Lower leg skin (tissue), 4 donors: ENCODE results near the gene PRDM2. TPM values are rescaled to one million over a fixed set of nuclear protein-coding genes. Genes with fewer than 3 reads are reported as not detected.

ENCODE experiments used
- DNase-seq, 2 donors: peaks; one replicate each; pipeline ENCODE4 v3.0.0-alpha.2; 2019; ENCODE audit warnings: low spot score in 2 of 2
- H3K4me3 ChIP-seq: fragments of 200-600 bp; sonication (generic); 2 replicates; pipeline ENCODE4 v1.5.1; 2017; ENCODE audit warnings: mild to moderate bottlenecking, low read depth; ENCODE audit not compliant: poor library complexity, severe bottlenecking
- POLR2A ChIP-seq, 2 donors: fragments of 450-650 bp; IDR thresholded peaks; one replicate each; pipeline ENCODE4 v1.6.1; 2016 to 2017; ENCODE audit warnings: antibody characterized with exemption in 2 of 2, mild to moderate bottlenecking in 1 of 2, moderate library complexity in 1 of 2
- WGBS, 2 donors: methylation state at CpG; one replicate each; pipeline ENCODE4 v1.1.5; 2018; 5-methylcytosine and 5-hydroxymethylcytosine counted together
- intact Hi-C: fragments of 100-400 bp; cut with DNase I; formaldehyde crosslinking; loops from one replicate; pipeline ENCODE4 v1.15.0; 2023; ENCODE audit warnings: low total_unique reads
- total RNA-seq, 4 donors: library from RNA; depleted of rRNA; stranded (reverse); fragments of >200 nt; gene quantifications; one replicate each; pipeline ENCODE4 v1.1.0, GENCODE V29; 2016
- TF ChIP-seq, protein P1 (sequence below), 3 donors: fragments of 450-650 bp; IDR thresholded peaks; one replicate each; pipeline ENCODE4 v1.5.1; 2016; ENCODE audit warnings: antibody characterized with exemption in 3 of 3, mild to moderate bottlenecking in 3 of 3, moderate library complexity in 2 of 3

The PRDM2 gene
- total RNA-seq, 4 donors from 2014 or later, result 34.7 to 69.9 (median 41.8) TPM

GRCh38 chr1:13832536-13832935, 132.5 kb downstream of the PRDM2 start:
- TF ChIP-seq, protein P1, sequence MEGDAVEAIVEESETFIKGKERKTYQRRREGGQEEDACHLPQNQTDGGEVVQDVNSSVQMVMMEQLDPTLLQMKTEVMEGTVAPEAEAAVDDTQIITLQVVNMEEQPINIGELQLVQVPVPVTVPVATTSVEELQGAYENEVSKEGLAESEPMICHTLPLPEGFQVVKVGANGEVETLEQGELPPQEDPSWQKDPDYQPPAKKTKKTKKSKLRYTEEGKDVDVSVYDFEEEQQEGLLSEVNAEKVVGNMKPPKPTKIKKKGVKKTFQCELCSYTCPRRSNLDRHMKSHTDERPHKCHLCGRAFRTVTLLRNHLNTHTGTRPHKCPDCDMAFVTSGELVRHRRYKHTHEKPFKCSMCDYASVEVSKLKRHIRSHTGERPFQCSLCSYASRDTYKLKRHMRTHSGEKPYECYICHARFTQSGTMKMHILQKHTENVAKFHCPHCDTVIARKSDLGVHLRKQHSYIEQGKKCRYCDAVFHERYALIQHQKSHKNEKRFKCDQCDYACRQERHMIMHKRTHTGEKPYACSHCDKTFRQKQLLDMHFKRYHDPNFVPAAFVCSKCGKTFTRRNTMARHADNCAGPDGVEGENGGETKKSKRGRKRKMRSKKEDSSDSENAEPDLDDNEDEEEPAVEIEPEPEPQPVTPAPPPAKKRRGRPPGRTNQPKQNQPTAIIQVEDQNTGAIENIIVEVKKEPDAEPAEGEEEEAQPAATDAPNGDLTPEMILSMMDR (IDR thresholded peaks at IDR 0.05), result no peak
- TF ChIP-seq POLR2A (IDR thresholded peaks at IDR 0.05), result no peak
- DNase-seq, result no peak
- WGBS, 2 donors, result 30 to 44% methylated on average over 4 of the region's 4 CpGs
- H3K4me3 ChIP-seq, result no peak overlapping the region
- intact Hi-C loops, result no loop called here

GRCh38 chr1:13836136-13836535, 136.1 kb downstream of the PRDM2 start:
- intact Hi-C loops, result no loop called here
- H3K4me3 ChIP-seq, result no peak overlapping the region
- TF ChIP-seq POLR2A (IDR thresholded peaks at IDR 0.05), result no peak
- TF ChIP-seq, protein P1 (IDR thresholded peaks at IDR 0.05), result no peak
- no peak for DNase-seq
- 85% methylated on average over 5 of the region's 5 CpGs for WGBS, 2 donors

DNA sequence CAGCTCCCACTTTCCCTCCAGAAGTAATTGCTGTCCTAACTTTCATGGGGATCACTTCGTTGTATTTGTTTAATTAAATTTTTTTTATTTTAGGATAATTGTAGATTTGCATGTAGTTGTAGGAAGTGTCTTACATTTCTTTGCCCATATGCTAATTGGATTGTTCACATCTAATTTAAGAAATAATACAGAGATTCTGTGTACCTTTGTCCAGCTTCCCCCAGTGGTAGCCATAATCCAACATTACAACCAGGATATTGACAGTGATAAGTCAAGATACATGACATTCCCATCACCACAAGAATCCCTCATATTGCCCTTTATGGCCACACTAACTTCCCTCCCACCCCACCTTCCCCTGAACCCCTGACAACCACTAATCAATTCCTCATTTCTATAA, 136.6 kb downstream of the PRDM2 start:
- DNase-seq, result no peak
- H3K4me3 ChIP-seq, result no peak overlapping the region
- WGBS, 2 donors, result 86 to 95% methylated on average over 1 of the region's 1 CpG
- TF ChIP-seq POLR2A (IDR thresholded peaks at IDR 0.05), result no peak
- TF ChIP-seq, protein P1 (IDR thresholded peaks at IDR 0.05), result no peak
- intact Hi-C loops, result no loop called here

GRCh38 chr1:13838236-13838635, 138.2 kb downstream of the PRDM2 start:
- TF ChIP-seq, protein P1 (IDR thresholded peaks at IDR 0.05), result no peak
- TF ChIP-seq POLR2A (IDR thresholded peaks at IDR 0.05), result no peak
- DNase-seq, result no peak
- 79 to 86% methylated on average over 1 of the region's 1 CpG for WGBS, 2 donors
- intact Hi-C loops, result no loop called here
- no peak overlapping the region for H3K4me3 ChIP-seq

DNA sequence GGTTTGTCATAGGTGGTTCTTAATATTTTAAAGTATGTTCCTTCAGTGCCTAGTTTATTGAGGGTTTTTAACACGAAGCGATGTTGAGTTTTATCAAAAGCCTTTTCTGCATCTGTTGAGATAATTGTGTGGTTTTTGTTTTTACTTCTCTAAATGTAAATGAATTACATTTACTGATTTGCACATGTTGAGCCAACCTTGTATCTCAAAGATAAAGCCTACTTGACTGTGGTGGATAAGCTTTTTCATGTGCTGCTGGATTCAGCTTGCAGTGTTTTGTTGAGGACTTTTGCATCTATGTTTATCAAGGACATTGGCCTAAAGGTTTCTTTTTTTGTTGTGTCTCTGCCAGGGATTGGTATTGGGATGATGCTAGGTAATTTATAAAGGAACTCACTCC, 142.5 kb downstream of the PRDM2 start:
- DNase-seq, result no peak
- no peak overlapping the region for H3K4me3 ChIP-seq
- intact Hi-C loops, result no loop called here
- 92 to 100% methylated on average over 2 of the region's 2 CpGs for WGBS, 2 donors
- no peak for TF ChIP-seq POLR2A (IDR thresholded peaks at IDR 0.05)
- TF ChIP-seq, protein P1 (IDR thresholded peaks at IDR 0.05), result no peak

DNA sequence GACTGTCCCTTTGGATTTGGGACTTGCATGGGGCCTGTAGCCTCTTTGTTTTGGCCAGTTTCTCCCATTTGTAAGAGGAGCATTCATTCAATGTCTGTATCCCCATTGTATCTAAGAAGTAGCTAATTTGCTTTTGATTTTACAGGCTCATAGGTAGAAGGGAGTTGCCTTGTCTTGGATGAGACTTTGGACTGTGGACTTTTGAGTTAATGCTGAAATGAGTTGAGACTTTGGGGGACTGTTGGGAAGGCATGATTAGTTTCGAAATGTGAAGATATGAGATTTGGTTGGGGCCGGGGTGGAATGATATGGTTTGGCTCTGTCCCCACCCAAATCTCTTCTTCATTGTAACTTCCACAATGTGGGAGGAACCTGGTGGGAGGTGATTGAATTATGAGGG, 151.7 kb downstream of the PRDM2 start:
- TF ChIP-seq POLR2A (IDR thresholded peaks at IDR 0.05), result no peak
- TF ChIP-seq, protein P1 (IDR thresholded peaks at IDR 0.05), result no peak
- intact Hi-C loops, result no loop called here
- H3K4me3 ChIP-seq, result no peak overlapping the region
- DNase-seq, result no peak
- WGBS, 2 donors, result 68 to 95% methylated on average over 2 of the region's 2 CpGs
